Aorta (tissue), 5 donors: Measurements from ENCODE around the gene STX8. TPM values are rescaled to one million over a fixed set of nuclear protein-coding genes. Genes with fewer than 3 reads are reported as not detected.
A peak's percentile ranks its signal among the peaks of the same experiment; 100 is the strongest.

Experiments
- ATAC-seq: fragments of 200-7000 bp; cut with Tn5 transposase; one replicate; pipeline ENCODE4 v1.9.1; 2022; ENCODE audit warnings: moderate library complexity; ENCODE audit not compliant: low FRiP score
- DNase-seq, 2 donors: peaks; one replicate each; pipeline ENCODE4 v3.0.0-alpha.2; 2020
- H3K27ac ChIP-seq, 2 donors: one replicate each; pipeline ENCODE4 v1.5.1; 2013; ENCODE audit warnings: low read length in 2 of 2, mild to moderate bottlenecking in 2 of 2, moderate library complexity in 2 of 2, control low read depth in 1 of 2, inconsistent platforms in 1 of 2, low read depth in 1 of 2
- H3K27me3 ChIP-seq, 2 donors: one replicate each; pipeline ENCODE4 v1.6.1; 2013; ENCODE audit warnings: control low read depth in 1 of 2, low read length in 1 of 2, mild to moderate bottlenecking in 1 of 2, moderate library complexity in 1 of 2; ENCODE audit not compliant: insufficient read depth in 2 of 2, control insufficient read depth in 1 of 2
- H3K36me3 ChIP-seq, 2 donors: one replicate each; pipeline ENCODE4 v1.6.1; 2013; ENCODE audit warnings: control low read depth in 1 of 2, low read length in 1 of 2, mild to moderate bottlenecking in 1 of 2; ENCODE audit not compliant: insufficient read depth in 2 of 2, control insufficient read depth in 1 of 2
- H3K4me1 ChIP-seq, 2 donors: one replicate each; pipeline ENCODE4 v1.6.1; 2013; ENCODE audit warnings: low read length in 2 of 2, control low read depth in 1 of 2, mild to moderate bottlenecking in 1 of 2, moderate library complexity in 1 of 2; ENCODE audit not compliant: insufficient read depth in 2 of 2, control insufficient read depth in 1 of 2
- H3K4me3 ChIP-seq, 2 donors: one replicate each; pipeline ENCODE4 v1.5.1; 2013; ENCODE audit warnings: low read length in 2 of 2, control low read depth in 1 of 2, mild to moderate bottlenecking in 1 of 2
- H3K9me3 ChIP-seq: one replicate; pipeline ENCODE4 v1.6.1; 2013; ENCODE audit warnings: mild to moderate bottlenecking, low read length; ENCODE audit not compliant: control insufficient read depth
- WGBS, 2 donors: extraction: QIAGEN DNeasy Blood & Tissue Kit; methylation state at CpG; one replicate each; pipeline ENCODE4 v1.1.7; 2013; 5-methylcytosine and 5-hydroxymethylcytosine counted together
- intact Hi-C, 2 donors: fragments of 100-400 bp; cut with DNase I; formaldehyde crosslinking; loops; one replicate each; pipeline versions ENCODE4 v1.14.2 to v1.15.0; 2022
- polyA plus RNA-seq, 2 donors: library from polyadenylated mRNA; stranded (reverse); fragments of 200-250 nt; gene quantifications; one replicate each; pipeline ENCODE4 v1.2.3, GENCODE V29; 2013
- total RNA-seq, 2 donors: library from RNA; stranded (reverse); fragmentation: NEBNext Ultra II Directional; extraction: Animal tissue kit (Norgen Biotek cat#: 25700); gene quantifications; one replicate each; pipeline ENCODE4 v1.2.1, GENCODE V29; 2021
- donor health status: healthy with polysubstance abuse.
- donor health status: Bipolar disorder and iron deficiency.
- donor health status: DM: no; HTN: no; CAD: no.
- donor health status: DM: no; HTN: no; CAD: no.
- donor health status: DM: yes; HTN: yes; CAD: no.

Gene STX8
- total and polyA plus RNA-seq, 4 donors, result 57.4 to 108 (median 68.5) TPM

DNA sequence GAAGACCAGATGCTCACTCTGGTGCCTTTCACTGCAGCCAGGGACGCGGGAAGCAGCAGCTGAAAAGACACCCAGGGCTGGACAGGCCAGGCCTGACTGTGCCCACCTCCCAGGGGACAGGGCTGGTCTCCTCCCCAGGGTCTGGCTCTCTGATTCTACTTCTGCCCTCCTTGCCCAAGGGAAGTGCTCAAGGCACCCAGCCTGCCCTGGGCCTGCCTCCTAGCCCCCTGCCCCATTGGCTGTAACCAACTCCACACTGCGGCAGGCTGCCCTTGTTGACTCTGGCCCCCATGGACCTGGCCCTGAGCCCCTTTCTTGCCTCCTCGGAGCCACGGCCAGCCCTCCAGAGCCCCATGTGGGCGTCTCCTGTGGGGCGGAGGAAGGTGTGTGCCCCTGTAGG, 341.9 kb downstream of the STX8 start:
- no peaks in the 10 kb centered on the region for H3K36me3 ChIP-seq
- H3K27ac ChIP-seq, result no peak overlapping the region
- H3K4me3 ChIP-seq, result no peak overlapping the region
- H3K27me3 ChIP-seq, result no peaks in the 10 kb centered on the region
- DNase-seq, result no peak
- ATAC-seq, result no peak
- WGBS, 2 donors, result 35 to 44% methylated on average over 7 of the region's 7 CpGs
- peaks cover 0 to 2% of the 10 kb centered on the region in 2 donors for H3K4me1 ChIP-seq
- intact Hi-C loops, result loop anchor here (5.0 to 10.0 kb wide), 2 partner anchors 71 to 109 kb away; no protein-coding TSS in a partner anchor
- no peaks in the 10 kb centered on the region for H3K9me3 ChIP-seq

DNA sequence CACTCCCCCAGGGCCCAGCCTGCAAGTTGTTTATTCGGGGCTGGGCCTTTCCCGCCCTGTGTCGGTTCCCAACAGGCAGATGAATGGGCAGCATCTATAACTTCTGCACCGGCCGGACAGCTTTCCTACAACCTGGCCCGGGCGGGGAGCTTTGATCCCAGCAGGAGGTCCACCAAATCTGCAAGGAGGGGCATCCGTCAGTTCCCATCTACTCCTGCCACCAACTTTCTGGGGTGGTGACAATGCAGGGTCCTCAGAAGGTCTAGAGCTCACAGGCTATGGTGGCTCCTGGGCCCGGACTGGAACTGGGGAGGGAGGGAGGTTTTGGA, 342.4 kb downstream of the STX8 start:
- Histone ChIP-seq H3K36me3 (no peaks in the 10 kb centered on the region), H3K27ac (no peak overlapping the region), H3K4me3 (no peak overlapping the region), H3K27me3 (no peaks in the 10 kb centered on the region), H3K4me1 (peaks cover 0 to 2% of the 10 kb centered on the region in 2 donors), H3K9me3 (no peaks in the 10 kb centered on the region)
- DNase-seq (peak in 1 of 2 donors; percentile 68), ATAC-seq (no peak)
- intact Hi-C loops, result loop anchor here (5.0 to 10.0 kb wide), 2 partner anchors 71 to 108 kb away; no protein-coding TSS in a partner anchor
- WGBS, 2 donors, result 77 to 82% methylated on average over 9 of the region's 9 CpGs

DNA sequence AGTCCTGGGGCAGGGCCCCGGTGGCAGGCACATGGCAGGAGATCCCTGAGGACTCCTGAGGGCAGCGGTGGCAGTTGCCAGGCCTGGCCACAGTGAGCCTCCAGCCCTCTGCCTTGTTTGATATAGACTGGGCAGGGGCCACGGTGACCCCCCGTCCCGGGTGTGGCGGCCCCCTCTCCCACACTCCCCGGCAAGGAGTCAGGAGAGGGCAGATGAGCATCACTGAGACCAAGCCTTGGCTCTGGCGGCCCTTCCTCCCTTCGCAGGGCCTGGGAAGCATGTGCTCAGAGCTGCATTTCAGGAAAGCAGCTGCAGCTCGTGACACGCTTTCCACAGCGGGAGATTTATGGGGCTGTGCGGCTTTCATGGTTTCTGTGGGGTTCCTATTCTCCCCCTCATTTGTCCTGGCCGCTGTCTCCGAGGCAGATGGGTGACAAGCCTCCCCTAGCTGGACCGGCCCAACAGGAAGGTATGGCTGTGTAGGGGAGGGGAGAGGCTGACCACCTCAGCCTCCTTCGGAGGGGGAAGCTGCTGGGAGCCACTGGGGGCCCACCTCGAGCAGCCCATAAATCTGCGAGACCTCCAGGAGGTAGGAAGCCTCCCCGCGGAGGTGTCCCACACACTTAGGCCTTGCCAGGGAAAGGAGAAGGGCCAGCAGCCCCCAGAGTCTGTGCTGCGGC, 342.9 kb downstream of the STX8 start:
- Histone ChIP-seq H3K4me1 (peaks cover 0 to 2% of the 10 kb centered on the region in 2 donors), H3K9me3 (no peaks in the 10 kb centered on the region), H3K27ac (no peak overlapping the region), H3K4me3 (no peak overlapping the region), H3K27me3 (no peaks in the 10 kb centered on the region), H3K36me3 (no peaks in the 10 kb centered on the region)
- ATAC-seq (no peak), DNase-seq (peak; percentile 47 to 73)
- 79 to 84% methylated on average over 22 of the region's 22 CpGs for WGBS, 2 donors
- intact Hi-C loops, result loop anchor here (5.0 to 10.0 kb wide), 2 partner anchors 70 to 108 kb away; no protein-coding TSS in a partner anchor

DNA sequence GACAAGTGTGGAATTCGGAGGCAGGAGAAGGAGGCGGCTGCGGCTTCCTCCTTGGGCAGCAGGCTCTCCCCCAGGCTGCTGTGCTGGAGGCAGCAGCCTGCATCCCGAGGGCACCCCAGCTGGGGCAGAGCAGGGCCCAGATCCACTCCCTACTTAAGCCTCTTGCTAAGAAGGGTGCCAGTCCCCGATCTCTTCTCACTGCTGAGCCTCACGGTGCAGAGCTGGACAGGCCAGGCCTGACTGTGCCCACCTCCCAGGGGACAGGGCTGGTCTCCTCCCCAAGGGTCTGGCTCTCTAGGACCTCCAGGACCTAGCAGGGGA, 343.5 kb downstream of the STX8 start:
- peak in 1 of 2 donors; percentile 38 for DNase-seq
- no peak overlapping the region for H3K27ac ChIP-seq
- no peaks in the 10 kb centered on the region for H3K27me3 ChIP-seq
- intact Hi-C loops, result loop anchor here (5.0 to 10.0 kb wide), 2 partner anchors 70 to 107 kb away; no protein-coding TSS in a partner anchor
- no peak for ATAC-seq
- H3K4me3 ChIP-seq, result no peak overlapping the region
- H3K9me3 ChIP-seq, result no peaks in the 10 kb centered on the region
- H3K4me1 ChIP-seq, result peaks cover 0 to 2% of the 10 kb centered on the region in 2 donors
- 82 to 87% methylated on average over 4 to 6 of the region's 6 CpGs for WGBS, 2 donors
- H3K36me3 ChIP-seq, result no peaks in the 10 kb centered on the region

DNA sequence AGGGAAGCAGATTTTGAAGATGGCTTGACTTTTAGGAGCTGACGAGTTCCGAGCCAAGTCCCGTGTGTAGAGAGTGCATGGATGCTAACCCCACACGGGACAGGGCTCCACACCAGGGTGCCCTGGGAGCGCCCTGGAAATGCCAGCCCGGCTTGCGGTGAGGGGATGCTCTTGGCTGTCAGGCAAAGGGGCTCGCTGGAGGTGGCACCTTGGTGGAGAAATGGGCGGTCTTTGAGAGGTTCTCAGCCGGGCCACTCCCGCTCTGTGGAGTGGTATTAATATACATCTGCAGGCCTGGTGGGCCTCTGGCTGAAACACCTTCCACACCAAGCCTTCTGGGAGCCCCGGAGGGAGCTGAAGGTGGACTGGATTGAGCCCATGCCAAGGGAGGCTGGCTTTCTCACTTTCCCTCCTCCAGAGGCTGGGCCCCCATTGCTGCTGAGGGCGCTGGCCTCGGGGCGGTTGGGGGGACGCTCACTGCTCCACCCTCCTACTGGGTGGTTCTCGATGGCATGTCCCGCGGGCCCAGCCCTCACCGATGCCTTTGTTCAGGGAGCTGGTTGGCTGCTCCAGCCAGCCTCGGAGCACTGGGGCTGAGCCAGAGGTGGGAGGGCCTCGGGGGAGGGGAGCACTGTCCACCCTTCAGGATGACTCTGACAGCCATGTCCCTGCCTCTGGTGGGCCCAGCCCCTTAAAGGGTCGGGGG, 344.0 kb downstream of the STX8 start:
- Histone ChIP-seq H3K27ac (no peak overlapping the region), H3K4me1 (peaks cover 0 to 2% of the 10 kb centered on the region in 2 donors), H3K4me3 (no peak overlapping the region), H3K9me3 (no peaks in the 10 kb centered on the region), H3K27me3 (no peaks in the 10 kb centered on the region), H3K36me3 (no peaks in the 10 kb centered on the region)
- intact Hi-C loops, result loop anchor here (5.0 to 10.0 kb wide), 2 partner anchors 69 to 107 kb away; no protein-coding TSS in a partner anchor
- ATAC-seq (no peak), DNase-seq (peak in 1 of 2 donors; percentile 47)
- 79 to 81% methylated on average over 23 of the region's 23 CpGs for WGBS, 2 donors

DNA sequence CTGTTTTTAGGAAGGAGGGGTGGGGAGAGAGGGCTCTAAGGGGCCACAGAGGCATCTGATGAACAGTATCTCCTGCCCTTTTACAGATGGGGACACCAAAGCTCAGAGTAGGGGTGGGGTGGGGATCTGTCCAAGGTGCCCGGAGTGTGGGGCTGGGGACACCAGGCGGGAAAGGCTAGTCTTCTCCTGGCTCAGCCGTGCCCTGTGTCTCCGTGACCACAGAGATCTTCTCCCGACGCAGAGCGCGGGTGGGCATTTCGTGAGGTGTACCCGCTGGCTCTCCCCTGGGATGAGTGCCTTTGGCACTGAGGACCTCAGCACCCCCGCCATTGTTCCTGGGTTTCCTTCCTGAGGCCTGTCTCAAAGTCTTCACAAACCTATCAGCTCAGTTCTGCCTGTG, 344.8 kb downstream of the STX8 start:
- H3K4me3 ChIP-seq, result no peak overlapping the region
- intact Hi-C loops, result loop anchor here (5.0 to 10.0 kb wide), 2 partner anchors 69 to 106 kb away; no protein-coding TSS in a partner anchor
- no peaks in the 10 kb centered on the region for H3K36me3 ChIP-seq
- WGBS, 2 donors, result 95 to 96% methylated on average over 11 of the region's 11 CpGs
- peaks cover 0 to 2% of the 10 kb centered on the region in 2 donors for H3K4me1 ChIP-seq
- ATAC-seq (no peak), DNase-seq (peak in 1 of 2 donors; percentile 38)
- H3K9me3 ChIP-seq, result no peaks in the 10 kb centered on the region
- no peaks in the 10 kb centered on the region for H3K27me3 ChIP-seq
- no peak overlapping the region for H3K27ac ChIP-seq

DNA sequence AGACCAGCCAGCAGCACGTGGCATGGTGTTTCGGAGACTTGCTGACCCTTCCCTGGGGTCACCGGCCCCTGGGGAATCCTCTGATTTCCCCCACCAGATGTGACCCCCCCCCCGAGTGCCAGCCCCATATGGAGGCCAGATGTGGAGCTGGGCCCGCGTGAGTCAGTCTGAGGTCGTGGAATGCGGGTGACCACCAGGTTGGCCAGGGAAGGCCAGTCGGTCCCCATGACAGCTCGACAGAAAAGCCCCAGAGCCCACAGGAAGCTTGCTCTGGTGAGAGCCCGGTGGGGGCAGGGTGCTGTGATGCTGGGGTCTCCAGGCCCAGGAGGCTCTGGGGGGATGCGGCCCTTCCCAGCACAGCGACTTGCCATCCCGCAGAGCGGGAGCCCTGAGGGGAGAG, 345.3 kb downstream of the STX8 start:
- peaks cover 0 to 2% of the 10 kb centered on the region in 2 donors for H3K4me1 ChIP-seq
- WGBS, 2 donors, result 74 to 84% methylated on average over 15 of the region's 15 CpGs
- ATAC-seq (no peak), DNase-seq (peak in 1 of 2 donors; percentile 41)
- H3K27ac ChIP-seq, result no peak overlapping the region
- intact Hi-C loops, result loop anchor here (5.0 to 10.0 kb wide), 2 partner anchors 68 to 106 kb away; no protein-coding TSS in a partner anchor
- H3K4me3 ChIP-seq, result no peak overlapping the region
- H3K27me3 ChIP-seq, result no peaks in the 10 kb centered on the region
- H3K36me3 ChIP-seq, result no peaks in the 10 kb centered on the region
- no peaks in the 10 kb centered on the region for H3K9me3 ChIP-seq

DNA sequence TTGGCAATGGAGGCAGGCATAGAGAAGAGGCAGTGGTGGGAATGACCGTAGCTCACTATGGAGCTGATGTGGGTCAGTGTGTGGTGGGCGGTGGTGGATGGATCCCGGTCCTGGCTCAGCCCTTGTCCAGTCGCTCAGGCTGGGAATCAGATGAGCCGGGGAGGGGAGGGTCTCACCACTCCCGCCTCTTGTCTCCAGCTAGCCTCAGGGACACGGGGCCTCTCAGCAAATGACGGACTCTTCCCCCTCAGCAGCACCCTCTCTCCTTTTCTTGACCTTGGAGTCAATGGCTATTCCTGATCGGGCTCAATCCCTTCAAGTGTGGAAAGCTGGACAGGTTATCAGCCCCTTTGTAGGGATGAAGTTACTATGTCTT, 345.8 kb downstream of the STX8 start:
- intact Hi-C loops, result loop anchor here (5.0 to 10.0 kb wide), 3 partner anchors 68 to 138 kb away; no protein-coding TSS in a partner anchor
- H3K4me3 ChIP-seq, result no peak overlapping the region
- H3K9me3 ChIP-seq, result no peaks in the 10 kb centered on the region
- DNase-seq, result peak in 1 of 2 donors; percentile 23
- H3K27ac ChIP-seq, result no peak overlapping the region
- WGBS, 2 donors, result 94 to 95% methylated on average over 8 to 9 of the region's 9 CpGs
- H3K4me1 ChIP-seq, result peaks cover 0 to 2% of the 10 kb centered on the region in 2 donors
- no peak for ATAC-seq
- H3K27me3 ChIP-seq, result no peaks in the 10 kb centered on the region
- no peaks in the 10 kb centered on the region for H3K36me3 ChIP-seq
